ENCODE results near the gene KIAA1217.
"Not testable (repeated sequence)": the region's sequence is repeated elsewhere in the genome, so short reads cannot be mapped to it uniquely, and the experiment has no call there.

KIAA1217 gene

DNA sequence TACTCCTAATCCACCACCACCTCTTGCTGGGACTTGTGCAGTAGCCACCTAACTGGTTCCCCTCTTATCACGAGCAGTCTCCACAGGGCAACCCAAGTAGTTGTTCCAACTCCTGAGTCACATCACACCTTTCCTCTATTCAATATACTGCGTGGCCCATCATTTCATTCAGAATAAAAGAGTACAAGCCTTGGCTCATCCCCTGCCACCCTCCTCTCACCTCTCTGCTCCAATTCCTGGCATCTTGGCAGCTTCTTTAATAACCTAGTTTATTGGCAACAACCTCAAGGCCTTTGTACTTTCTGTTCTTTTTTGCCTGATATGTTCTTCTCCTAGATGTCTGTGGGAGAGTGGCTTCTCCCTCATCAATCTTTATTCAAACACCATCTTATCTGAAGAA lies 199.4 kb downstream of the KIAA1217 start:
- no peak for DNase-seq

DNA sequence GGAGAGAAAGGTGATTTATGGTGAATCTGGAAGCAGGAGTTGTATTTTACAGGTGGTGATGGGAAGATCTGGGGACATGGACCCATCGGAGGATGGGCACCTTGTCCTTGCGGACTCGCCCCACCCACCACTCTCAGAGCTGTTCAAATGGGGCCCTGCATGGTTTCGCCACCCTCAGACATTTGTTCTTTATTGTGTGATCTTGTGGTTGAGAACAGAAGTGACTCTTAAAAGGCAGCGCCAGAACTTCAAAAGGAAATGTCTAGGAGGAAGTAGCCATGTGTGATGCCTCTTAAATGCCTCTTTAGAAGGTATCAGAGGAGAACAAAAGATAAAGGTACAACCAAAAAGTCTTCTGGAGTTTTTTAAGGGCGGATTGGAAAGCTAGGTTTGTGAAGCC lies 205.7 kb downstream of the KIAA1217 start:
- DNase-seq = no peak

DNA sequence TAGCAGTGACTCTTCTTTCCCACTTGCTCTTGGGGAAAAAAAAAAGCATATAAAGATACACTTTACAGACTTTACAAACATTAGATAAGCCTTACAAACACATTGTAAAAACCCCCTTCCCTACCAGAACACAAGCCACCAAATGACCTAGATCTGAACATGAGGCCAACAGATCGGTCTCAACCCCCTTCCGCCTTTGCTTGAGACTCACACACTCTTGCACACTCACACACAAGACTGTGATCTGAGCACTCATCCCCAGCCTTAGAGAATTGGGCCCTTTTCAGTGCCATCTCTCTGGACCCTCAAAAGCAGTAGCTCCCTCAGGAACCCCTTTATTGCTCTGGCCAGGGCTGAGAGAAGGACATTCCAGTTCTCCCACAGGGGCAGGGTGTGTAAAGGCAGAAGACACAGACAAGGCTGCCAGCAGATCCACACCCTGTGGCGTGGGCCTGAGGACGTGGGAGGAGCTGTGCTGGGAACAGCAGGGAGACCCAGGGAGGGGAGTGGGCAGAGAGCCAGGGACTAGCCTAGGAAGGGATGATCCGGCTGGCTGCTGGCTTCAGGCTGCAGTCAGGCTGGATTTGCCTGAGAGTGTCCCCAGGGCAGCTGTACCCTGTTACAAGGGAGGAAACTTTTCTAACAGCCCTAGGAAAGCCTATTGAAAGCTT lies 206.7 kb downstream of the KIAA1217 start:
- no peak for DNase-seq

DNA sequence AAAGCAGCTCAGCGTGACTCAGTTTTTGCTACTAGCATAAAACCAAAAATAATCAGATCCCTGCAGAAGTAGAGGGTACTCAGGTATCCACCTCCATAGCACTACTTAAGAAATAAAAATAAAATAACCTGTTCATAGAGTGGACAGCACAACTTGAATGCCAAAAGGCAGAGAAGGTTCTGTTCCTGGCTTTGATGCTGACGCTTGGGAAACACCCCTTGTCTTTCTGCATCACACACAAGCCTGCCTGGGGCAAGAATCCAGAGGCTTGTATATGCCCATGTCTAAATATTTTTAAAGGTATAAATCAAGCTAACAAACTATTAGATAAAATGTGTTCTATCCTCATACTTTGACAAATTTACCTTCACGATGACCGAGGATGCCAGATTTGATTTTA lies 207.3 kb downstream of the KIAA1217 start:
- no peak for DNase-seq

DNA sequence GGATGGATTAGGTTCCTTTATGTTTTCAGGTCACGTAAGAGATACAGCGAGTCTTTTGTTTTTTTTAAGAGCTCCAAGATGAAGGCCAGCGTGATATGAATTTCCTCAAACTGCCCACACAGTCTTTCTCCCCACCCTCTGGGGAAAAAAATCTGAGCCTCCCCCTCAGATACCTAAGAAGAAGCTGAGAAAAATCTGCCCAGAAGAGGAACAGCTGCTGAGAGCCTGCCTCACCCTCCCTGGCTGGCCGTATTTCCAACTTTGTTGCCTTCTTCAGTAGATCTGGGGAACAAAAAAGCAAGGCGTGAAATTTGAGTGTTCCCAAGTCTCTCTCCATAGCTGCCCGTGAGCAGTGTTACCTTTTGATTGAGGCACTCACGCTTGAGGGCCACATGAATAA lies 208.1 kb downstream of the KIAA1217 start:
- no peak for DNase-seq

DNA sequence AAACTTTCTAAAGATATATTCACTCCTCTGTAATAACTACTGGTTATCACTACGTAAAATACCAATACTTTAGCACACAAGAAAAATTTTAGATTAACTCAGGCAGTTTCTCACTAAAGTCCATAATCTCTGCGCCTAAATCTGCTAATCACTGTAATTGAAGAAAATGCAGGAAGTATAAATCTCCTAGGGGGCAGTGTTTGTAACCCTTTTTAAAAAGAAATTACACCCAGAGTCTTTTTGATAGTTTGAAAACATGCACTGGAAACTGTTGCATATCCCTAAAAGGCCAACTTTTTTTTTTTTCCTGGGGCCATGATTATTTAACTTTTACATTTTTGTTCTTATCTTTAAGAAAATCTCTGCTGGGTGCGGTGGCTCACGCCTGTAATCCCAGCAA lies 209.6 kb downstream of the KIAA1217 start:
- DNase-seq = no peak

DNA sequence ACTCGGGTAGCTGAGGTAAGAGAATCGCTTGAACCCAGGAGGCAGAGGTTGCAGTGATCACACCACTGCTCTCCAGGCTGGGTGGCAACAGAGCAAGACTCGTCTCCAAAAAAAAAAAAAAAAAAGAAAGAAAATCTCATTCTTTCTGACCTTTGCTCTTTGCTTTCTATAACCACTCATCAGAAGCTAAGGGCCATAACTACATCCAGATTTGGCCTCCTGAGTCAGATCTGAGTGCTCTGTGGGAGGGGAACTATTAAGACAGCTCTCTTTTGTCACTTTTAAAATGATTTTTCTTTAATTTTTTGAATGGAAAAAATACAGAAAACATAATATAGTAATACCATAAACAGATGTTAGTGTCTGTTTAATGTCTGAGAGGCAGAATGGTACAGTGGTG lies 210.1 kb downstream of the KIAA1217 start:
- no peak for DNase-seq

DNA sequence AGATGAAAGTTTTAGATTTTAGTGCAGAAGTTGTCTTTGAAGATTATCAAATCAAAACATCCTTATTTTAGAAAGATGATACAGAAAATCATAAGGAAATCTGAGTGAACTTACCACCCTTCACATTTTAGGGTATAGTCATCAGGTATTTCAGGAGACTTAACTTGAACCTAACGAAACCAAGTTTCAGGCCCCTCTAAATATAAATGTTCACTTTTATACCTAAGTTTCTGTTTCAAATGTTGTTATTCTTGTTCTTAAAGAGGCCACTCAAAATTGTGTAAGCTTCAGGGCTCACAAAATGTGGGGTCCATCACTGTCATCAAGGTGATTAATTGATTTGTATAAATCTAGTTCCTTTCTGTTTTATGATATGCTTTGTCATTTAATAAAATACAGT lies 216.2 kb downstream of the KIAA1217 start:
- DNase-seq = no peak

DNA sequence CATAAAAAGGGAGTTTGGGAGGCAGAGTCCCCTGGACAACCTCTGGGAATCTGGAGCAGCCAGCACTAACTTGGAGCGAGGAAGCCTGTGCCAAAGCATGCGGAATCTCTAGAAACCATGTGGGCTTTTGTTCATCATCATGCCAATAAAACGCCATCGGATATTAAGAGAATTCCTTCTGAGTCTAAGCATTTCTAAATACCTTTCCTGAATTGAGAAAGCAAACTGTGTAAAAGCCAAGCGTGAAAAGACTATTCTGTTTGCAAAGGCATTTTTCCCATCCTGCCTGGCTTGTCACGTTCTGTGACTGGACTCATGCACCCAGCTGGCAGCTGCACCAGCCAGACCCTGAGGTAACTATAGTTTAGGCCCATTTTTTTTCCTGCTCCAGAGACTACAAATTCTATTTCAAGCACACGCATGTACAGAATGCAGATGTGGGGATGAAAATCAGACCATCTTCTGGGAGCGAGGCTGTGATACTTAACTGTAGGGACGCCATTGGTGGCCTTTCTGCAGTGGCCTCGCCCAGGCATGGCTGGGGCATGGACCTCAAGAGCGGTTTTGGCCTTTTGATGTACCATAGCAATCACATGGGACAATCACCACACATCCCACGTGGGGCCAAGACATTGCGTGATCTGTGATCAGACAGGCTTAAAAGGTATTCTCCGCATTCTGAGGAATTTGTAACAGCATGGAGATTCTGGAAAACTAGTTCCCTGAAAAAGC lies 218.9 kb downstream of the KIAA1217 start:
- no peak for DNase-seq

DNA sequence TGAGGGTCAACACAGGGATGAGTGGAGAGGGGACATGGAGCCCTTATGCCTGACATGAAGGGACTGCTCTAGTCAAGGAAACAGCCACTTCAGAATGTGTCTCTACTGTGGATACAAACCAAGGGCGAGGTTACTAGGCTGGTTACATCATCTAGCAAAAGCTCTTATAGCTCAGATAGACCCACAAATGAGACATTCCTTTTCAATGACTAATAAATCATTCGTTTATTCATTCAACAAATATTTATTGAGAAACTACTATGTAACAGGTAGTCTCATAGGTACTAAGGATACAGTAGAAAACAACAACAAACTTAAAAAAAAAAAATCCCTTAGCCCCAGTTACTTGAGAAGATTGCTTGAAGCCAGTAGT lies 219.5 kb downstream of the KIAA1217 start:
- DNase-seq = no peak

DNA sequence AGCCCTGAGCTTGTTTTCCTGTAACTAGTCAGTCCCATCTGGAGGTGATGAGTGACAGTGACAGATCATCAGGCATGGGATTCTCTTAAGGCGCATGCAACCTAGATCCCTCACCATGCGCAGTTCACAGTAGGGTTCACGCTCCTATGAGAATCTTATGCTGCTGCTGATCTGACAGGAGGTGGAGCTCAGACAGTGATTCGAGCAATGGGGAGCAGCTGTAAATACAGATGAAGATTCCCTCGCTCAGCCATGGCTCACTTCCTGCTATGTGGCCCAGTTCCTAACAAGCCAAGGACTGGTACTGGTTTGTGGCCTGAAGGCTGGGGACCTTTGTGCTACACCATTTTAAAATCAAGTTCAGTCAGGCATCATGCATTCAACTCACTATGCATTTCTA lies 221.7 kb downstream of the KIAA1217 start:
- DNase-seq = no peak

DNA sequence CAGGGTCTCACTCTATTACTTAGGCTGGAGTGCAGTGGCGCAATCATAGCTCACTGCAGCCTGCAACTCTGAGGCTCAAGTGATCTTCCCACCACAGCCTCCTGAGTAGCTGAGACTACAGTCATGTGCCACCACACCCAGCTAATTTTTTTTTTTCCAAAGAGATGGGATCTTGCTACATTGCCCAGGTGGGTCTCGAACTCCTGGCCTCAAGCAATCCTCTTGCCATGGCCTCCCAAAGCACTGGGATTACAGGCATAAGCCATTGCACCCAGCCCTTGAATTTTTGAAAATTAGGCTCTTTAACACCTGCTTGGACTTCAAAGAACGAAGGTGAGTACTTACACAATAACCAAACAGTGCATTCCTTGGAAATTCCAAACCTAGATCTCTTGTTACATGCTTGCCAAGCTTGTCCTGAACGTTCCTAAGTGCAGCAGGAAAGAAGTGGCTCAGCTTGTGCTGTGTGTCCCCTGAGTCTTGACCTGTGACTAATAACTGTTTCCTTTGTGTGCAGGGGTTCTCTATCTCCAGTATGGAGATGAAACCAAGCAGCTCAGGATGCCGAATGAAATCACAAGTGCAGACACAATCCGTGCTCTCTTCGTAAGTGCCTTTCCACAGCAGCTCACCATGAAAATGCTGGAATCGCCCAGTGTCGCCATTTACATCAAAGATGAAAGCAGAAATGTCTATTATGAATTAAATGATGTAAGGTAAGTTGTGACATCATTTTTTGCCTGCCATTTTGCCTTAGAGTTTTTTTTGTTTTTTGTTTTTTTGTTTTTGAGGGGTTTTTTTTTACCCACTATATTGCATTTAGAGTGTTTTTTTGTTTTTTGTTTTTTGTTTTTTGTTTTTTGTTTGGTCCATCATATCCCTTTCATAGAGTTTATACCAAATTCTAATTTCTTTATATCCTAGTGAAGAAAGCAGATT lies 223.8 kb downstream of the KIAA1217 start:
- no peak for DNase-seq

DNA sequence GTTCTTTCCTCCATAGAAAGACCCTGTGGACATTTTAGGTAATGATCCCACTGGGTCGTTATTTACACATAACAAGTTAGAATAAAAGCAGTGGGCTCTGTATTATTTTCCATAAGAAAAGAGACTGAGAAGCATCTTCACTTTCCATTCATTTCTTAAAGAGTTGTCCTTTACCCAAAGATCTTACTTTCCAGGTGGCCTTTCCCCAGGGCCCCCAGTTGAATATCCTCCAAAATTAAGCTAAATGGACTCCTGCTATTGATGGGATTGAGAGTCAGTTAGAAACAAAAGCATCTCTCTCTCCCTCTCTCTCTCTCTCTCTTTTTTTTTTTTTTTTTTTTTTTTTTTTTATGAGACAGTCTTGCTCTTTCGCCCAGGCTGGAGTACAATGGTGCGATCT lies 224.8 kb downstream of the KIAA1217 start:
- no peak for DNase-seq

DNA sequence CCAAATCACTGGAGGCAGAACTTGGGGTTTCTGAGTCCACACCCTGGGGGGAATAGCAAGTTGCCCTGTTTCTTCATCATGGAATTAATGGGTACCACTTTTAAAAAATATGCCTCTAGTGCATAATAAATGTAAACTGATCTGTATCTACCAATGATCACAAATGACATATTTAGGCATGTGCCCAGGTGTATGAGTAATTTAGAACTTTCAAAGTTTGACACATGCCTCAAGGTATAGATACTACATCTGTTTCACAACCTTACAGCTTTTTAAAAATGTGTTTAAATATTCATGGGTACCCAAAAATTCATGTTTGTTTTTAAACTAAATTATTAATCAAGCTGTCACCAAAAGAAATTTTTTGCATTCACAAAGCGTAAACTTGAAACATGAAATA lies 226.0 kb downstream of the KIAA1217 start:
- DNase-seq = no peak

DNA sequence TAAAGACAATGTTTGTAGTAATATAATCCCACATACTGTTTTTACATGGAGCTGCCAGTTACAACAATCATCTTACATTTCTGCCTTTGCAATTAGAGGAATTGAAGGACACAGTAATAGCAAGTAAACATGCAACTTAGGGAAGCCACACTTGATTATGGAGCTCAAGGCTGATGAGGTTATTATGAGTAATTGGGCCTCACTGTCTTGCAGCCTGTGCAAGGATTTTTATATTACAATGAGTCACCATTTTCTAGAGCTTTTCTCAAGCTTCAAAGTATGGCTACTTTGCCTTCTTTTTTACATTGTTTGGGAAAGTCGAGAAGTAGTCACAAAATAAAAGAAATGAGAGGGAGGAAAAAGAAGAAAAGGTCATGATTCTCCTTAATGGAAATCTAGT lies 226.4 kb downstream of the KIAA1217 start:
- no peak for DNase-seq

DNA sequence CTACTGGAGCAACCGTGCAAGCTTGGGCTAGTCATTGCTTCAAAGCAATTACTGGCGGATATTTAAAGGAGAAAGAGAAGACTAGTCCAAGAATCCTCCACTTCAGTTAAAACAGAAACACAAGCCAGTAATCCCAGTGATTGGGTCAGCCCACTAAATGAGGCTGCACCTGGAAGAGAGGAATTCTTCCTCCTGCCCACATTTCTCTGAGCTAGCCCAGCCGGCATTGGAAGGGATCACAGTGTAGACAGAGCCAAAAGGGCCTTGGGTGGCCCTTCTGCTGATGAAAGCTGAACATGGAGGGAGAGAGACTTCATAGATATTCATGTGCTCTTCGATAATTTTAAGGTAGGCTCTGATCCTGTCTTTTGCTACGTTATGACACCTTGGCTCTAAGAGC lies 228.4 kb downstream of the KIAA1217 start:
- DNase-seq = no peak

DNA sequence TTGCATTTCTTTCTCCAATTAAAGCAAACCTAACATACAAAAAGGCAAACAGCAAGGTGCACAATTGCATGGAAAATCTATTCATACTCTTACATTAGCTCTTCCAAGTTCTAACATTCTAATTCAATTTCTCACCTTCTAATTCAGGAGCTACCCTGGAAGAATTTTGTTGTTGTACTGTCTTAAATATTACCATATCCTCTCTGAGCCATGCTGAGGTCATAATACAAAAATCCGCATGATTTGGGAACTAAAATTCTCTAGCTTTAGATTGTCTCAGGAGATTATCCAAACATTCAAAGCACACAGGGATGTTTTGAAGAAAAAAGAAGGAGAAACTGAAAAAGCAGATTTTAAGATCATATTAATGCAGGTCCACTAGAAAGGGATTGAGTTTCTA lies 229.9 kb downstream of the KIAA1217 start:
- DNase-seq = no peak

DNA sequence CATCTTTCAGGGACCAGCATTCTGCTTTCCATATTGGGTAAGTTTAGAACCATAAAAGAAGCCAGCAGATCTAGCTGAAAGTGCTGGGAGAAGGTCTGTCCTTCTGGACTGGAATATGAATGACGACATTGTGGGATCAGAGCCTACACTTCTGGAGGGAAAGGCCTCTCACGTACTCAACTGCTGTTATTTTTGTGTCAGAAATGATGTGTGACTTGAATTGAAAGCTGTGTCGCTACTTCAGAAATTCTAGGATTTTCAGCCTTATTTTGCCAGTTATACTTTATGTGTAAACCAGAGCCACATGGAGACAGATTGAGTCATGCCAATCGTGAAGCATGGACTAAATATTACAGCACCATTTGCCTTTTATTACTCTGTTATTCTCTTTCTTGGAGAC lies 231.0 kb downstream of the KIAA1217 start:
- no peak for DNase-seq

DNA sequence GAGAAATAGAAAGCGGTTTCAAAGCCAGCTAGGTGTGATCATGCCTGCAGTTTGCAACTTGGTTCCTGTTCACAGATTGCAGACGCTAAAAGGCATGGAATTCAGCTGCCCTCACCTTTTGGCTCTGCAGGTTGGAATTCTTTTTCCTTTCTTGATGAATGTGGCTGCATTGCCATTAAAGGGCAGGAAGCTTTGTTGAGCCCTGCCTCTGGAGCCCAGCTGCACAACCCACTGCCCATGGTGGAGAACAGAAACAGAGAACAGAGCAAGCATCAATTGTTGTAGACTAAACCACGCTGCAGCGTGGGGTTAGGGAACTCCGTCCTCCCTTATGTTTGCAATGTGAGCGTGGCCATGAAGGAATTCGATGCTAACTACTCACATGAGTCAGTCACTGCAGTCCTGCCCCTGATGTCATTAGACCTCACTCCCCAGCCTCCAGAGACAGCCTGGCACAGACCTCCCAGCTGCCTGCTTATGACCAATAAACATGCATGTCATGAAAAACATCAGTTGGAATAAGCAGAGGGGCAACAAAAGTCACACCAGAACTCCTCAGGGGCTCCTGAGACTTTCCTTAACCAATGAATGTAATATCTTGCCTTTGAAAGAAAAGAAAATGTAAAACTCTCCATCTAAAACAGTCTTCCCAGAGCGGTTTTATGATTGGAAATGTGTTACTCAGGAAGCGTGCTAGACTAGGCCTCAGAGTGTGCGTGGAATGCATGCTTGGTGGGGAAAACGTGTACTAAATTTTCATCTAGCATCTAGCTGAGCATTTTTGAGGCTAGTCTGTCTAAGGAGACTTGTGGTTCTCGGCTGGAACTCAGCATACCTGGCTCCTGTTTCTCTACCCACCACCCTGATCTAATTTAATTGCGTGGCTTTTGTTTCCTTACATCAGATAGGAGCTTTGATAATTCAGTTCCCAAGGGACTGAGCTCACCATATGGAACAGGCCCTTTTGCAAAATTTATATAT lies 232.2 kb downstream of the KIAA1217 start:
- DNase-seq = no peak

DNA sequence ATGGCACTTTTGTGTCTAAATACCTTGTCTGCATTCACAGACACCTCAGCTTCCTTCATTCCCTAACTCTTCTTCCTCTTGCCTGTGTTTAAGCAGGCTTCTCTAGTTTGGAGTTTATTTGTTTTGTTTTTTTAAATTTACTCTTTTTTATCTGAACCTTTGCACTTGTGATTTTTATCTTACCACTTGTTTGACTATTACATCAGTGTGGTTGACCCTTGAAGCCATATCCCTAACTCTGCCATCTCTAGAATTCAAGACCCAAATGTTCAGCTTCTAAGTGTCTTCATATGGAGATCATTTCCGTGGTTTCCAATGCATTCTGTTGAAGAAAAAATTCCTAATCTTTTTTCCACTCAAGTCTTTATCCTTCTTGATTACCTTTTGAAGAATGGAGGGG lies 233.3 kb downstream of the KIAA1217 start:
- DNase-seq = no peak

DNA sequence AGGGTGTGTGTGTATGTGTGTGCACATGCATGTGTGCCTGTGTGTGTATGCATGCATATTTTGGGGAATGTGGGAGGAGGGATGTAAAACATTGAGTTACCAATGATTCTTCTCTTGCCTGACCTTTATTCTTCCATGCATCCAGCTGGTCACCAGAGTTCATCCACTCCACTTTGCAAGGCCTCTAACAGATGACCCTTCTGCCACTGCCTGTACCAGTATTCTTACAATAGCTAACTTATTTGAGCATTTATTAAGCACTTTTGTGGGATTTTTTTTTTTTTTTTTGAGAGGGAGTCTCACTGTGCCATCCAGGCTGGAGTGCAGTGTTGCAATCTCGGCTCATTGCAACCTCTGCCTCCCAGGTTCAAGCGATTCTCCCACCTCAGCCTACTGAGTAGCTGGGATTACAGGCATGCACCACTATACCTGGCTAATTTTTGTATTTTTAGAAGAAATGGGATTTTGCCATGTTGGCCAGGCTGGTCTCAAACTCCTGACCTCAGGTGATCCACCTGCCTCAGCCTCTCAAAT lies 233.8 kb downstream of the KIAA1217 start:
- not testable (repeated sequence) for DNase-seq

DNA sequence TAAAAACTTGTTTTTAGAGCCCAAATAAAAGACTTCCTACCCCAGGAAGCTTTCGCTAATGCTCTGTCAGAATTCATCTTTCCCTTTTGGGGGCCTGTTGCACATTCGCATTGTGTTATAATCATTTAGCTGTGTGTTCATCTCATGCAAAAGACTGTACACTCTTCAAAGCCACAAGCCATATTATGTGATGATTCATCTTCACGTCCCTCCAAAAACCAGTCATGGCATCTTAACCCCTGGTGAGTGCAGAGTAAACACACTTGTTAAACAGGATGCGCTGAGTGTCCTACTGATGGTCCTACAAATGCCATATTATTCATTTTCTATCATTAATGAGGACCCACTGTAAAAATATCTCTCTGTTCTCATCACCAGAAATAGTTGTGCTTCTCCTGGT lies 235.4 kb downstream of the KIAA1217 start:
- no peak for DNase-seq
